GM12878 (cell line): ENCODE results near the gene INO80D. TPM values are rescaled to one million over a fixed set of nuclear protein-coding genes. Genes with fewer than 3 reads are reported as not detected.

Experiments
- ATAC-seq: fragments of 200-7000 bp; cut with Tn5 transposase; 3 replicates; pipeline ENCODE4 v1.9.1; 2020; ENCODE audit warnings: mild to moderate bottlenecking, moderate library complexity
- BruUV-seq: library from RNA; stranded (reverse); fragments of 400-500 nt; replicated peaks from 2 replicates; lab custom pipeline; 2021; lab: Mats Ljungman, UMichigan
- CTCF ChIA-PET: fragments of 300-600 bp; sonication (Branson Sonifier 250); formaldehyde crosslinking; extraction: SDS; loops from one replicate; lab custom pipeline; 2021; ENCODE audit warnings: inconsistent platforms; lab: Yijun Ruan, JAX
- POLR2A ChIA-PET: fragments of 350-600 bp; formaldehyde crosslinking; extraction: SDS; loops from one replicate; lab custom pipeline; 2021; ENCODE audit warnings: inconsistent platforms; lab: Charles Lee
- RAD21 ChIA-PET: fragments of 300-600 bp; sonication (Branson Sonifier 250); formaldehyde crosslinking; loops from one replicate; lab custom pipeline; 2023; ENCODE audit warnings: antibody characterized with exemption; ENCODE audit not compliant: unreplicated experiment; lab: Charles Lee
- SMC1A ChIA-PET: fragments of 300-600 bp; sonication (Branson Sonifier 250); formaldehyde crosslinking; loops from one replicate; lab custom pipeline; 2023; ENCODE audit not compliant: unreplicated experiment, uncharacterized antibody; lab: Charles Lee
- DNase-seq: peaks from one replicate; pipeline ENCODE4 v3.0.0-alpha.2; 2011; ENCODE audit warnings: low read depth, low spot score
- FAIRE-seq: peaks from 3 replicates; lab custom pipeline; 2011; peaks lifted over from hg19 to GRCh38; lab: Jason Lieb, UNC
- H2AFZ ChIP-seq: 2 replicates; pipeline ENCODE4 v1.6.0; 2011; ENCODE audit warnings: low read depth, low read length, control low read depth; ENCODE audit not compliant: control insufficient read depth
- H3K27ac ChIP-seq: 2 replicates; pipeline ENCODE4 v1.5.1; 2011; ENCODE audit warnings: control low read depth; ENCODE audit not compliant: control insufficient read depth, insufficient read depth
- H3K27me3 ChIP-seq, 2 experiments: replicated peaks in 1 of 2; 2 replicates each; pipeline versions ENCODE4 v1.6.0 to v1.6.1; 2011; ENCODE audit warnings: low read length in 1 of 2; ENCODE audit not compliant: control insufficient read depth in 2 of 2, insufficient read depth in 2 of 2
- H3K36me3 ChIP-seq, 2 experiments: 2 replicates each; pipeline ENCODE4 v1.5.1; 2011; ENCODE audit warnings: low read length in 1 of 2; ENCODE audit not compliant: control insufficient read depth in 2 of 2, insufficient read depth in 2 of 2
- H3K4me1 ChIP-seq: 2 replicates; pipeline ENCODE4 v1.6.1; 2011; ENCODE audit warnings: mild to moderate bottlenecking, low read length, moderate library complexity, mixed read lengths; ENCODE audit not compliant: control insufficient read depth, insufficient read depth
- H3K4me2 ChIP-seq: 2 replicates; pipeline ENCODE4 v1.6.0; 2011; ENCODE audit warnings: control low read depth; ENCODE audit not compliant: control insufficient read depth, insufficient read depth
- H3K4me3 ChIP-seq: fragments of 200-600 bp; sonication (generic); 2 replicates; pipeline ENCODE4 v1.5.1; 2016
- H3K79me2 ChIP-seq: 2 replicates; pipeline ENCODE4 v1.6.0; 2011; ENCODE audit warnings: low read length; ENCODE audit not compliant: control insufficient read depth, insufficient read depth
- H3K9ac ChIP-seq: 2 replicates; pipeline ENCODE4 v1.8.0; 2011; ENCODE audit warnings: low read length, control low read depth, mixed read lengths; ENCODE audit not compliant: control insufficient read depth, insufficient read depth
- H3K9me3 ChIP-seq: replicated peaks from 3 replicates; pipeline ENCODE4 v1.5.1; 2011; ENCODE audit warnings: mild to moderate bottlenecking, low read length; ENCODE audit not compliant: control insufficient read depth, insufficient read depth
- H4K20me1 ChIP-seq: 2 replicates; pipeline ENCODE4 v1.6.0; 2011; ENCODE audit not compliant: control insufficient read depth, insufficient read depth
- CBFB ChIP-seq: IDR thresholded peaks from 2 replicates; pipeline ENCODE4 v1.6.1; 2016; ENCODE audit warnings: antibody characterized with exemption, low read depth
- MTA2 ChIP-seq: fragments of 450-650 bp; IDR thresholded peaks from 2 replicates; pipeline ENCODE4 v1.6.1; 2016; ENCODE audit warnings: low read depth, mild to moderate bottlenecking, moderate library complexity
- NFXL1 ChIP-seq: fragments of 450-650 bp; IDR thresholded peaks from 2 replicates; pipeline ENCODE4 v1.6.1; 2017; ENCODE audit warnings: antibody characterized with exemption, mild to moderate bottlenecking, borderline replicate concordance
- TCF12 ChIP-seq: IDR thresholded peaks from 2 replicates; pipeline ENCODE4 v1.6.1; 2011; ENCODE audit warnings: low read depth, mild to moderate bottlenecking, low read length
- TCF3 ChIP-seq: IDR thresholded peaks from 2 replicates; pipeline ENCODE4 v1.6.1; 2012; ENCODE audit warnings: low read depth, mild to moderate bottlenecking, low read length, borderline replicate concordance; ENCODE audit not compliant: insufficient read depth
- WGBS: methylation state at CpG from one replicate; pipeline ENCODE4 v1.1.6; 2016; ENCODE audit warnings: low lambda C conversion rate; ENCODE audit not compliant: insufficient replicate concordance, insufficient coverage; ENCODE audit errors: missing lambda C conversion rate; 5-methylcytosine and 5-hydroxymethylcytosine counted together
- in situ Hi-C: fragments of 300-500 bp; cut with MboI; formaldehyde crosslinking; loops from 9 replicates; pipeline ENCODE4 v1.14.3; 2018; ENCODE audit warnings: mixed read lengths
- intact Hi-C: fragments of 100-400 bp; cut with micrococcal nuclease; formaldehyde crosslinking; loops from one replicate; pipeline ENCODE4 v1.14.2; 2022; ENCODE audit not compliant: unreplicated experiment
- polyA plus RNA-seq, 11 experiments: library from polyadenylated mRNA; depleted of rRNA in 4 of 11; unstranded in 6 of 11; stranded (reverse) in 5 of 11; fragments of >200 nt; fragmentation: Nextera tagmentation in 4 of 11; fragmentation: Illumina TruSeq in 1 of 11; extraction: Ambion mirVana in 4 of 11; extraction: Trizol in 1 of 11; gene quantifications; 1 replicate in 1 of 11; 2 replicates in 10 of 11; pipeline versions ENCODE4 v1.2.1 to v1.2.3, GENCODE V29; 2011 to 2016; ENCODE audit warnings: inconsistent platforms in 2 of 11, missing spikeins in 2 of 11, low read depth in 1 of 11
- total RNA-seq, 4 experiments: library from RNA; depleted of rRNA in 3 of 4; stranded (reverse); fragments of >200 nt in 3 of 4; fragmentation: Illumina TruSeq in 1 of 4; extraction: Trizol in 1 of 4; gene quantifications; 2 replicates each; pipeline versions ENCODE4 v1.2.1 to v1.2.3, GENCODE V29; 2013 to 2021
- TF ChIP-seq, protein P1 (sequence below): IDR thresholded peaks from 2 replicates; pipeline ENCODE4 v1.6.1; 2012; ENCODE audit warnings: low read depth, low read length, improper control_type of control experiment
- TF ChIP-seq, protein P2 (sequence below): fragments of 450-650 bp; IDR thresholded peaks from 2 replicates; pipeline ENCODE4 v1.6.1; 2017; ENCODE audit warnings: mild to moderate bottlenecking, low read depth, inconsistent platforms; ENCODE audit not compliant: poor library complexity, severe bottlenecking
- TF ChIP-seq, protein P3 (sequence below): IDR thresholded peaks from 2 replicates; pipeline ENCODE4 v1.6.1; 2011; ENCODE audit warnings: borderline replicate concordance, low read depth, mild to moderate bottlenecking, moderate library complexity, mixed read lengths, low read length; ENCODE audit not compliant: insufficient read depth; ENCODE audit errors: extremely low read length

Gene INO80D
- total and polyA plus RNA-seq, 10 of the 15 experiments (the other 5 are each of a cell fraction or from before 2014, with no cell fraction given): 0.73 to 16.3 (median 4.7) TPM

DNA sequence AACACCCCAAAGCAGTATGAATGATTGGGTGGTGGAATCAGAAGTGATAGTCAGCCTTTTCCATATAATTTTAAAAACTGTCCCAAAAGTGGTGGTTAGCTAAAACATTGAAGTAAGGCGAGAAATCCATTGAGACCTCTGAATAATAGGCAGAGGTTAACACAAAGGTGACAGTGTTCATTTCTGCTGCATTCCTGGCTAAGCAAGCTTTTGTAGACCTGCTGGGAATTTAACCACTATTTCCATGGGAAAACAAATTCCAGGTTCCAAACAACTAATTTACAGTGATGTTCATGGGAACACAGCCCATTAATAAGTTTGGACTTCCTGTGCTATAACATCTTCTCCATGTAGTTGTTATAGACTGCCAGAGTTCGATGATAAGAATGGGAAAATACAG is 6.3 kb upstream of the INO80D start:
- no peaks in the 10 kb centered on the region for H3K27me3 ChIP-seq
- no peaks in the 10 kb centered on the region for H3K4me1 ChIP-seq
- FAIRE-seq (no peak), DNase-seq (no peak), ATAC-seq (no peak)
- intact Hi-C loops: no loop called here
- H3K4me2 ChIP-seq: no peak overlapping the region
- H3K79me2 ChIP-seq: peaks cover 10% of the 10 kb centered on the region
- RAD21 ChIA-PET: interaction anchor here (0.8 kb wide), 1 partner anchor 9 kb away, joined by 4 read pairs; no protein-coding TSS in a partner anchor
- no peaks in the 10 kb centered on the region for H3K36me3 ChIP-seq
- H4K20me1 ChIP-seq: no peaks in the 10 kb centered on the region
- no TSS peak for BruUV-seq
- in situ Hi-C loops: no loop called here
- CTCF ChIA-PET: no interaction called here
- H3K9ac ChIP-seq: no peak overlapping the region
- POLR2A ChIA-PET: interaction anchor here (0.6 to 0.9 kb wide), 4 partner anchors 9 to 1627 kb away, joined by 3 read pairs; no protein-coding TSS in a partner anchor
- 73% methylated on average over 2 of the region's 2 CpGs for WGBS
- TF ChIP-seq TCF12 (no peak), CBFB (no peak), MTA2 (no peak), TCF3 (no peak), NFXL1 (no peak)
- TF ChIP-seq, protein P1, sequence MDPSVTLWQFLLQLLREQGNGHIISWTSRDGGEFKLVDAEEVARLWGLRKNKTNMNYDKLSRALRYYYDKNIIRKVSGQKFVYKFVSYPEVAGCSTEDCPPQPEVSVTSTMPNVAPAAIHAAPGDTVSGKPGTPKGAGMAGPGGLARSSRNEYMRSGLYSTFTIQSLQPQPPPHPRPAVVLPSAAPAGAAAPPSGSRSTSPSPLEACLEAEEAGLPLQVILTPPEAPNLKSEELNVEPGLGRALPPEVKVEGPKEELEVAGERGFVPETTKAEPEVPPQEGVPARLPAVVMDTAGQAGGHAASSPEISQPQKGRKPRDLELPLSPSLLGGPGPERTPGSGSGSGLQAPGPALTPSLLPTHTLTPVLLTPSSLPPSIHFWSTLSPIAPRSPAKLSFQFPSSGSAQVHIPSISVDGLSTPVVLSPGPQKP: no peak
- TF ChIP-seq, protein P2, sequence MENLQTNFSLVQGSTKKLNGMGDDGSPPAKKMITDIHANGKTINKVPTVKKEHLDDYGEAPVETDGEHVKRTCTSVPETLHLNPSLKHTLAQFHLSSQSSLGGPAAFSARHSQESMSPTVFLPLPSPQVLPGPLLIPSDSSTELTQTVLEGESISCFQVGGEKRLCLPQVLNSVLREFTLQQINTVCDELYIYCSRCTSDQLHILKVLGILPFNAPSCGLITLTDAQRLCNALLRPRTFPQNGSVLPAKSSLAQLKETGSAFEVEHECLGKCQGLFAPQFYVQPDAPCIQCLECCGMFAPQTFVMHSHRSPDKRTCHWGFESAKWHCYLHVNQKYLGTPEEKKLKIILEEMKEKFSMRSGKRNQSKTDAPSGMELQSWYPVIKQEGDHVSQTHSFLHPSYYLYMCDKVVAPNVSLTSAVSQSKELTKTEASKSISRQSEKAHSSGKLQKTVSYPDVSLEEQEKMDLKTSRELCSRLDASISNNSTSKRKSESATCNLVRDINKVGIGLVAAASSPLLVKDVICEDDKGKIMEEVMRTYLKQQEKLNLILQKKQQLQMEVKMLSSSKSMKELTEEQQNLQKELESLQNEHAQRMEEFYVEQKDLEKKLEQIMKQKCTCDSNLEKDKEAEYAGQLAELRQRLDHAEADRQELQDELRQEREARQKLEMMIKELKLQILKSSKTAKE: no peak
- TF ChIP-seq, protein P3, sequence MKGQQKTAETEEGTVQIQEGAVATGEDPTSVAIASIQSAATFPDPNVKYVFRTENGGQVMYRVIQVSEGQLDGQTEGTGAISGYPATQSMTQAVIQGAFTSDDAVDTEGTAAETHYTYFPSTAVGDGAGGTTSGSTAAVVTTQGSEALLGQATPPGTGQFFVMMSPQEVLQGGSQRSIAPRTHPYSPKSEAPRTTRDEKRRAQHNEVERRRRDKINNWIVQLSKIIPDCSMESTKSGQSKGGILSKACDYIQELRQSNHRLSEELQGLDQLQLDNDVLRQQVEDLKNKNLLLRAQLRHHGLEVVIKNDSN: no peak
- no peak overlapping the region for H2AFZ ChIP-seq
- SMC1A ChIA-PET: interaction anchor here (1.0 to 1.4 kb wide), 3 partner anchors 9 to 40 kb away, joined by 3 to 6 read pairs (median 3); no protein-coding TSS in a partner anchor
- no peak overlapping the region for H3K4me3 ChIP-seq
- H3K27ac ChIP-seq: no peak overlapping the region
- H3K9me3 ChIP-seq: no peaks in the 10 kb centered on the region
